GM12874 (cell line): ENCODE measurements around the gene ACOX3.

ENCODE experiments used
- CTCF ChIP-seq: IDR thresholded peaks from 2 replicates; pipeline ENCODE4 v1.5.1; 2011; ENCODE audit warnings: low read depth, mild to moderate bottlenecking, control low read depth, low read length, moderate library complexity; ENCODE audit not compliant: insufficient read depth

Gene ACOX3

GRCh38 chr4:8427262-8427661 lies 13.3 kb downstream of the ACOX3 start:
- TF ChIP-seq CTCF, result no peak

- no peak for TF ChIP-seq CTCF
Observed at GRCh38 chr4:8422786-8423185, 17.7 kb downstream of the ACOX3 start.

- no peak for TF ChIP-seq CTCF
Observed at GRCh38 chr4:8422327-8422726, 18.2 kb downstream of the ACOX3 start.

GRCh38 chr4:8419222-8420041 lies 21.1 kb downstream of the ACOX3 start:
- no peak for TF ChIP-seq CTCF

GRCh38 chr4:8417071-8417614 lies 23.4 kb downstream of the ACOX3 start:
- TF ChIP-seq CTCF, result no peak

- no peak for TF ChIP-seq CTCF
Observed at GRCh38 chr4:8414377-8414776, 26.1 kb downstream of the ACOX3 start.

GRCh38 chr4:8412288-8412687 lies 28.2 kb downstream of the ACOX3 start:
- TF ChIP-seq CTCF, result no peak
